ENCODE results near the gene RYK.
A peak's percentile ranks its signal among the peaks of the same experiment; 100 is the strongest.

Gene RYK

DNA sequence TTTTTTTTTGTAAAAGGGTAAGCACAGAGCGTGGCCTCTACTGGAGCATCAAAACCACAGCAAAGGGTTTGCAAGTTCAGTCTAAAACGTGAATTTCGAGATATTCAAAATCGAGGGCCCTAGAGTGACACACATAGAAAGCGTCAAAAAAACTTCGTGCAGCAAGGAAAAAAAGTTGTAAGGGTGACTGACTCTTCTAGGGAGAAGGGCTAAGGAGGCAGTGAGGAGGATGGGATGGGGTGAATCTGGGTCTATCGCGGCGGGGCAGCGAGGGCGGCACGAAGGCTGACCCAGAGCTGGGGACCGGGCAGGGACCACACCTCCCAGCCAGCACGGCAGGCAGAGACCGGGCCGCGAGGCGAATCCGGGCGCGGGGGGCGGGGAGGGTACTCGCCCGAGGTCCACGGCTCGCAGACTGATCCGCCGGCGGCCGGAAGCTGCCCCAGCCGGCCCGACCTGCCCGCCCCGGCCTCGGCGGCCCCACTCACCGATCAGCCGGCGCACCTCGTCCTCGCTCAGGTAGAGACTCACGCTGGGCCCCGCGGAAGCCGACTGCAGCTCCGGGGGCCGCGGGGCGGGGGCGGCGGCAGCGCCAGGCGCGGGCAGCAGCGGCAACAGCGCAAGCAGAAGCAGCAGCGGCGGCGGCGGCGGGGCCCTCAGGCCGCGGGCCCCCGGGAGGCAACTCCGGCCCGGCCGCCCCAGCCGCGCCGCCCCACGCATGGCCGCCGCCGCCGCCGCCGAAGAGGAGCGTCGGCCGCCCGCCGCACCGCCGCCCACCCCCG lies 533 bp downstream of the RYK start:
- Histone ChIP-seq H3K36me3 (peaks cover 0 to 7% (median 0%) of the 10 kb centered on the region in 11 experiments; a peak in 2 of 22 replicates), H3K9ac (peak overlapping the region; percentile 71 to 94 (median 84)), H3K4me3 (peak overlapping the region; percentile 73 to 95 (median 84)), H3K27me3 (peaks cover 0 to 66% (median 59%) of the 10 kb centered on the region in 11 experiments; a peak in 19 of 22 replicates), H4K20me1 (peaks cover 38 to 80% (median 50%) of the 10 kb centered on the region in 11 experiments), H3K4me1 (peaks cover 48 to 78% (median 54%) of the 10 kb centered on the region in 10 experiments), H3K4me2 (peak overlapping the region; percentile 80 to 100 (median 97)), H3K27ac (peak overlapping the region; percentile 53 to 85 (median 71)), H3K9me3 (replicated peaks in 1 of 11) (no peaks in the 10 kb centered on the region)
- no peak for TF ChIP-seq Cebpa-rat (IDR thresholded peaks at IDR 0.05)

DNA sequence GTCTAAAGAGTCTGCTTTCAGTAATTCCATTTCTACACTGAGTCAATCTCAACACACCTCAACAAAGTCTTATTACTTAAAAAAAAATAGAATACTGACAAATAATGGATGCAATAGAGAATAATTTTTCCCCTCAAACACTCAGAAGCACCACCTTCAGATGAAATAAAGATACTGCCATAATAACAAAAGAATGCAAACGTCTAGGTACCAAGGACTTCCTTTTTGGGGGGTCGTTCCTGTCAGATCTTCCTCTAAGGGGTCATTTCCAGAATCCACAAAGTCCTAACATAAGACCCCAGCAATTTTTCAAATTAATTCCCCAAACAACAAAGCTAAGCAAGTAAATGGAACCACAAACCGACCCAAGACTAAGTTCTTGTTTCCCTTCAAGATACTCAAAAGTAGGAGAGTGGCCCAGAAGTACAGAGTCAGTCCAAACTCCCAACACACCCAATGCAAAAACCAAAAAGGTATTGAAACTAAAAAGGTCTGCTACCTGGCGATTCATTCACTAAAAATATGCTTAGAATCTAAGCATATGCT lies 1.3 kb downstream of the RYK start:
- Histone ChIP-seq H3K27ac (peak overlapping the region in 3 of 11 experiments; percentile 79 to 85 (median 83); a peak in 1 of 22 replicates), H3K4me3 (peak overlapping the region; percentile 73 to 95 (median 84)), H3K4me2 (peak overlapping the region; percentile 80 to 100 (median 97)), H3K9ac (peak overlapping the region in 8 of 11 experiments; percentile 81 to 94 (median 84); a peak in 13 of 22 replicates), H3K27me3 (peaks cover 0 to 58% (median 51%) of the 10 kb centered on the region in 11 experiments; a peak in 19 of 22 replicates), H3K9me3 (replicated peaks in 1 of 11) (no peaks in the 10 kb centered on the region), H3K36me3 (peaks cover 0 to 8% (median 0%) of the 10 kb centered on the region in 11 experiments; a peak in 2 of 22 replicates), H3K4me1 (peaks cover 41 to 77% (median 48%) of the 10 kb centered on the region in 10 experiments), H4K20me1 (peaks cover 45 to 81% (median 57%) of the 10 kb centered on the region in 11 experiments)
- no peak for TF ChIP-seq Cebpa-rat (IDR thresholded peaks at IDR 0.05)

DNA sequence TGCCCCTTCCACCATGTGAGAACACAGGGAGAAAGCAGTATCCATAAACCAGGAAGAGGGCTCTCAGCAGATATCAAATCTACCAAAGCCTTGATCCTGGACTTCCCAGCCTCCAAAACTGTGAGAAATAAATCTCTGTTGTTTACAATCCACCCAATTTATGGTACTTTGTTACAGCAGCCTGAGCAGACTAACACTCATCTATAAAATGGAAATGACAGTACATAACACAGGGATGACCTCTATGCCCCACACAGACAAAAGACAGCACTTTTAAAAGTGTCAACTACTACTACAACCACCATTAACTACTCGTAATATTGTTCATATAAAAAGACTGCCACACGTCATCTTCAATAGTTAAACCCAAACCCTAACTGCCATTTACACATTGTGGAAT lies 5.7 kb downstream of the RYK start:
- H4K20me1 ChIP-seq, result peaks cover 37 to 100% (median 69%) of the 10 kb centered on the region in 11 experiments
- H3K36me3 ChIP-seq, result peaks cover 0 to 17% (median 0%) of the 10 kb centered on the region in 11 experiments; a peak in 2 of 22 replicates
- peak overlapping the region in 2 of 11 experiments; percentile 4 to 20; a peak in 1 of 22 replicates for H3K4me2 ChIP-seq
- no peak overlapping the region for H3K4me3 ChIP-seq
- no peak for TF ChIP-seq Cebpa-rat (IDR thresholded peaks at IDR 0.05)
- H3K9ac ChIP-seq, result no peak overlapping the region
- peaks cover 9 to 78% (median 17%) of the 10 kb centered on the region in 10 experiments for H3K4me1 ChIP-seq
- no peaks in the 10 kb centered on the region for H3K9me3 ChIP-seq (replicated peaks in 1 of 11)
- H3K27me3 ChIP-seq, result peaks cover 0 to 27% (median 16%) of the 10 kb centered on the region in 11 experiments; a peak in 19 of 22 replicates
- H3K27ac ChIP-seq, result no peak overlapping the region

DNA sequence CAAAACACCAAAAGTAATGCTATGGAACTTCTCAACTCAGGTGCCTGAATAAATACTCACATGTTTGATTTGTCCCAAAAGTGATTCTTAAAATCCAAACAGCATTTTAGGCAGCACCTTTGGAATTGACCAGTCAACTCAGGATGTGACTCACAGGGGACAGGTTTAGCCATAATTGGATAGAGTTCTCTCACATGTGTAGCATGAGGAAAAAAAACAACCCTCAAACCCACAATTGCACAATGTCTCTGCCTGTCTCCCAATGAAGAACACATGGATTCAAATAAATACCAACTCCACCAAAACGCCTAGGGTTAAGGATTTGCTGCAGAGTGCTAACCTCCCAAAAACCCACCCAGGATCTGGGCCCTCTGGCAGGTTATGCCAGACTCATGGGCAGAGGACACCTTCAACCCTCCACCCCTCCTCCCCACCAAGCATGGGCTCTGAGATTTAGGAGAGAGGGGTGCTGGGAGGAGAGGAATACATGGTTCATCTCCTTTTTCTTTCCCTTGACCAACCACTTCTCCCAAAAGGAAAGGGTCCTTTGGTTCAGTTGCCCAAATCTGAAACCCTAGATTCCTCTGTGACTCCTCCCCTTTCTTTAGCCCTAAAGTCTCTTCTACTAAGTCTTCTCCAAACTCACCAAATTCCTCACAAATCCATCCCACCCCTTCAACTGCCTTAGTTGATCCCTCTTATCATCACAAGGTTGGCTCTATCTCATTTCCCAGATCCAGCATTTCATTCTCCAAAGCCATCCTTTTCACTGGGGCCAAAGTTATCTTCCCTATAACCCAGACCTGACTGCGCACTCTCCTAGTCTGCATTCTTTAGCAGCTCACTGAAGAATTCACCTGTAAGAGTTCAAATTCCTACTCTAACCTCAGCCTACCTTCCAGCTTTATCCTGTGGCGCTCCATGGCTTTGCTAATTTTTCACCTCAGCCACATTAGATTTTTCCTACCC lies 7.7 kb downstream of the RYK start:
- Histone ChIP-seq H3K9ac (no peak overlapping the region), H3K27me3 (peaks cover 0 to 7% (median 2%) of the 10 kb centered on the region in 11 experiments; a peak in 8 of 22 replicates), H3K27ac (peak overlapping the region in 1 of 11 experiments; percentile 16; a peak in 1 of 22 replicates), H4K20me1 (peaks cover 20 to 100% (median 62%) of the 10 kb centered on the region in 11 experiments; a peak in 21 of 22 replicates), H3K4me1 (peaks cover 10 to 82% (median 18%) of the 10 kb centered on the region in 10 experiments; a peak in 19 of 20 replicates), H3K4me2 (peak overlapping the region in 7 of 11 experiments; percentile 15 to 87 (median 69); a peak in 14 of 22 replicates), H3K9me3 (replicated peaks in 1 of 11) (no peaks in the 10 kb centered on the region), H3K36me3 (peaks cover 0 to 17% (median 0%) of the 10 kb centered on the region in 11 experiments; a peak in 2 of 22 replicates), H3K4me3 (no peak overlapping the region)
- TF ChIP-seq Cebpa-rat (IDR thresholded peaks at IDR 0.05), result peak in 1 of 11 experiments; percentile 41; a peak in 1 of 22 replicates

GRCh38 chr3:134239538-134239937 lies 11.1 kb downstream of the RYK start:
- Histone ChIP-seq H3K4me3 (no peak overlapping the region), H3K9ac (0 out of 22 replicates have a peak overlapping the region, but pooled peaks of 1 of the 11 experiments have one; percentile 9), H3K36me3 (0 out of 22 replicates have a peak, but pooled peaks cover 0 to 8% (median 0%) of the 10 kb centered on the region in 11 experiments), H3K27me3 (peaks cover 0 to 5% (median 0%) of the 10 kb centered on the region in 11 experiments; a peak in 1 of 22 replicates), H3K4me1 (peaks cover 10 to 83% (median 18%) of the 10 kb centered on the region in 10 experiments; a peak in 19 of 20 replicates), H4K20me1 (peaks cover 11 to 99% (median 43%) of the 10 kb centered on the region in 11 experiments; a peak in 21 of 22 replicates), H3K4me2 (peak overlapping the region; percentile 0 to 86 (median 40); a peak in 17 of 22 replicates), H3K27ac (peak overlapping the region in 3 of 11 experiments; percentile 3 to 45 (median 20); a peak in 3 of 22 replicates), H3K9me3 (replicated peaks in 1 of 11) (no peaks in the 10 kb centered on the region)
- TF ChIP-seq Cebpa-rat (IDR thresholded peaks at IDR 0.05), result no peak

DNA sequence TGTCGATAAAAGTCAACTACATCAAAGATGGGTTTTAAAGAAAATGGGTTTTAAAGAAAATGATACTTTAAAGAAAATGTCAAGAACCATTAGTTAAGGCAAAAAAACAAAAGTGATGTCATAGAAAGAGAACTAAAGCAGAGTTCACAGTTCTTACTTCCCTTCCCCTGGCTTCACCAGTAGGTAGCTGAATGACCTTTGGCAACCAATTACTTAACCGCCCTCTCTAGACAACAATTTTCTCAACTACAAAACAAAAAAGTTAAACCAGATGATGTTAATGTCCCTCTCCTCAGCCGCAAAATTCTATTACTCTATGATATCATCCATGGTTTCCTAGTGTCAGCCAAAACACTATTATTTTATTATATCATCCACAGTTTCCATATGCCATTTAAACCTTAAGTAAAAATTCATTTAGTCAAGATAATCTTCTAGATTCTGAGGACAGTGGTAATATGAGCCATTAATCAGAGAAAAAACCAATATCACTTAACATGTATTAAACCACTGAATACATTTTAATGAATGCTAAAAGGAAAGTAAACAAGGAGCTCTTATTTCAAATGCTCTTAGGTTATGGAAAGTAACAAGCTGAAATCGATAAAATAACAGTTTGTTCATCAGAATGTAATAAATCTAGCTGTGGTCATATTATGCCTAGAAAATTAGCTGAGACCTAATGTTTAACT lies 13.1 kb downstream of the RYK start:
- Histone ChIP-seq H3K27me3 (no peaks in the 10 kb centered on the region), H3K4me3 (no peak overlapping the region), H3K4me1 (peaks cover 7 to 75% (median 13%) of the 10 kb centered on the region in 10 experiments; a peak in 19 of 20 replicates), H3K4me2 (peak overlapping the region in 2 of 11 experiments; percentile 27 to 86; a peak in 4 of 22 replicates), H3K27ac (no peak overlapping the region), H3K9ac (no peak overlapping the region), H3K36me3 (0 out of 22 replicates have a peak, but pooled peaks cover 0 to 8% (median 0%) of the 10 kb centered on the region in 11 experiments), H3K9me3 (replicated peaks in 1 of 11) (no peaks in the 10 kb centered on the region), H4K20me1 (peaks cover 0 to 99% (median 28%) of the 10 kb centered on the region in 11 experiments; a peak in 17 of 22 replicates)
- TF ChIP-seq Cebpa-rat (IDR thresholded peaks at IDR 0.05), result no peak

- Histone ChIP-seq H3K27me3 (no peaks in the 10 kb centered on the region), H3K27ac (no peak overlapping the region), H3K4me3 (no peak overlapping the region), H3K9ac (no peak overlapping the region), H3K9me3 (replicated peaks in 1 of 11) (no peaks in the 10 kb centered on the region), H3K36me3 (0 out of 22 replicates have a peak, but pooled peaks cover 0 to 3% (median 0%) of the 10 kb centered on the region in 11 experiments), H3K4me1 (peaks cover 10 to 81% (median 13%) of the 10 kb centered on the region in 10 experiments; a peak in 18 of 20 replicates), H3K4me2 (peak overlapping the region in 3 of 11 experiments; percentile 16 to 76 (median 56); a peak in 6 of 22 replicates), H4K20me1 (peaks cover under 1 to 99% (median 30%) of the 10 kb centered on the region in 11 experiments; a peak in 17 of 22 replicates)
- TF ChIP-seq Cebpa-rat (IDR thresholded peaks at IDR 0.05), result no peak
These were observed 14.0 kb downstream of the RYK start for GRCh38 chr3:134236505-134237170.

Measured in BLaER1 treated with 17β-estradiol and CSF1 and Interleukin-3, amounts not matched to agents 10 nM and 100 nM (cell line).